Bronchial epithelial cell (primary cell): ENCODE results near the gene CRYBA2. TPM values are rescaled to one million over a fixed set of nuclear protein-coding genes. Genes with fewer than 3 reads are reported as not detected.

Experiments used
- DNase-seq: peaks from one replicate; pipeline ENCODE4 v3.0.0-alpha.2; 2010; ENCODE audit warnings: low read depth
- FAIRE-seq: peaks from 2 replicates; lab custom pipeline; 2011; peaks lifted over from hg19 to GRCh38; lab: Jason Lieb, UNC
- H3K27me3 ChIP-seq: 2 replicates; pipeline ENCODE4 v1.5.1; 2011; ENCODE audit warnings: low read length; ENCODE audit not compliant: control insufficient read depth, insufficient read depth
- H3K36me3 ChIP-seq: 2 replicates; pipeline ENCODE4 v1.5.1; 2011; ENCODE audit warnings: low read length; ENCODE audit not compliant: control insufficient read depth, insufficient read depth
- H3K4me3 ChIP-seq: 2 replicates; pipeline ENCODE4 v1.5.1; 2011; ENCODE audit warnings: mild to moderate bottlenecking, low read depth, low read length, control low read depth
- total RNA-seq: library from RNA; depleted of rRNA; stranded (reverse); fragments of >200 nt; gene quantifications from 2 replicates; pipeline ENCODE4 v1.2.1, GENCODE V29; 2014
- TF ChIP-seq, protein P1 (sequence below): IDR thresholded peaks from 2 replicates; pipeline ENCODE4 v1.5.1; 2011; ENCODE audit warnings: mild to moderate bottlenecking, moderate library complexity, low read length, control low read depth, inconsistent platforms; ENCODE audit not compliant: insufficient read depth, severe bottlenecking

CRYBA2 gene
- total RNA-seq, 1 donor from 2014 or later: not detected

DNA sequence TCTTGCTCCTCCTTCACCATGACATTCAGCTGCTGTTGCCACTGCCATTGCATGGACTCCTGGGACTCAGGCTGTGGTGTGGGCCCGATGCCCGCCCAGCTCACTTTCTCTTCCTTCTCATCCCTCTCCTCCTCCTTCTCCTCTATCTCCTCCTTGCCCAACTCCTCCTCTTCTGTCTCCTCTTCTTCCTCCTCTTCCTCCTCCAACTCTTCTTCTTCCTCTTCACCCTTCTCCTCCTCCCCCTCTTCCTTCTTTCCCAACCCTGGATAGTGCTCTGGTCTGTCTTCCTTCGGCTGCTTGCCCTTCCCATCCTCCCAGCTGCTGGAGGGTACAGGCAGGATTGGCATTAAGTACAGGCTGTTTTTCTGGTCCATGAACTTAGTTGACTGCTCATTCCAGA lies 10.8 kb upstream of the CRYBA2 start:
- TF ChIP-seq, protein P1, sequence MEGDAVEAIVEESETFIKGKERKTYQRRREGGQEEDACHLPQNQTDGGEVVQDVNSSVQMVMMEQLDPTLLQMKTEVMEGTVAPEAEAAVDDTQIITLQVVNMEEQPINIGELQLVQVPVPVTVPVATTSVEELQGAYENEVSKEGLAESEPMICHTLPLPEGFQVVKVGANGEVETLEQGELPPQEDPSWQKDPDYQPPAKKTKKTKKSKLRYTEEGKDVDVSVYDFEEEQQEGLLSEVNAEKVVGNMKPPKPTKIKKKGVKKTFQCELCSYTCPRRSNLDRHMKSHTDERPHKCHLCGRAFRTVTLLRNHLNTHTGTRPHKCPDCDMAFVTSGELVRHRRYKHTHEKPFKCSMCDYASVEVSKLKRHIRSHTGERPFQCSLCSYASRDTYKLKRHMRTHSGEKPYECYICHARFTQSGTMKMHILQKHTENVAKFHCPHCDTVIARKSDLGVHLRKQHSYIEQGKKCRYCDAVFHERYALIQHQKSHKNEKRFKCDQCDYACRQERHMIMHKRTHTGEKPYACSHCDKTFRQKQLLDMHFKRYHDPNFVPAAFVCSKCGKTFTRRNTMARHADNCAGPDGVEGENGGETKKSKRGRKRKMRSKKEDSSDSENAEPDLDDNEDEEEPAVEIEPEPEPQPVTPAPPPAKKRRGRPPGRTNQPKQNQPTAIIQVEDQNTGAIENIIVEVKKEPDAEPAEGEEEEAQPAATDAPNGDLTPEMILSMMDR: no peak
- FAIRE-seq (no peak), DNase-seq (no peak)
- H3K4me3 ChIP-seq: no peak overlapping the region
- peaks cover 9% of the 10 kb centered on the region for H3K27me3 ChIP-seq
- H3K36me3 ChIP-seq: no peaks in the 10 kb centered on the region

DNA sequence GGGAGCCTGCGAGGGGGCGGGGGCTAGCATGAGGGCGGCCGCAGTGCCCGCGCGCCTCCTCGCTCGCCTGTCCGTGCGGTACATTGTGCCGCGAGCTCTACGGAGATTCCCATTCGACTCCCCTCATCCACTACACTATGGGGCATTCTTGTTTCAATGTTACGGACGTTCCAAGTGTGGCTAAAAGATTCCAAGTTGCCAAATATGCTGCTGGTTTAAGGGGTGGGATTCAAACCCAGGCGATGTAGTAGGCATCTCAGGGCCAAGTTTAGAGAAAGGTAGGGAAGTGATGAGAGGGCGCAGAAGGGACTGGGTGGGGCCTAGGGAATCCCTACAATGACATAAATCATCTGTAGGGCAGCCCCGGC lies 10.0 kb upstream of the CRYBA2 start:
- FAIRE-seq (no peak), DNase-seq (no peak)
- Histone ChIP-seq H3K36me3 (no peaks in the 10 kb centered on the region), H3K4me3 (no peak overlapping the region), H3K27me3 (peaks cover 9% of the 10 kb centered on the region)
- TF ChIP-seq, protein P1: no peak

DNA sequence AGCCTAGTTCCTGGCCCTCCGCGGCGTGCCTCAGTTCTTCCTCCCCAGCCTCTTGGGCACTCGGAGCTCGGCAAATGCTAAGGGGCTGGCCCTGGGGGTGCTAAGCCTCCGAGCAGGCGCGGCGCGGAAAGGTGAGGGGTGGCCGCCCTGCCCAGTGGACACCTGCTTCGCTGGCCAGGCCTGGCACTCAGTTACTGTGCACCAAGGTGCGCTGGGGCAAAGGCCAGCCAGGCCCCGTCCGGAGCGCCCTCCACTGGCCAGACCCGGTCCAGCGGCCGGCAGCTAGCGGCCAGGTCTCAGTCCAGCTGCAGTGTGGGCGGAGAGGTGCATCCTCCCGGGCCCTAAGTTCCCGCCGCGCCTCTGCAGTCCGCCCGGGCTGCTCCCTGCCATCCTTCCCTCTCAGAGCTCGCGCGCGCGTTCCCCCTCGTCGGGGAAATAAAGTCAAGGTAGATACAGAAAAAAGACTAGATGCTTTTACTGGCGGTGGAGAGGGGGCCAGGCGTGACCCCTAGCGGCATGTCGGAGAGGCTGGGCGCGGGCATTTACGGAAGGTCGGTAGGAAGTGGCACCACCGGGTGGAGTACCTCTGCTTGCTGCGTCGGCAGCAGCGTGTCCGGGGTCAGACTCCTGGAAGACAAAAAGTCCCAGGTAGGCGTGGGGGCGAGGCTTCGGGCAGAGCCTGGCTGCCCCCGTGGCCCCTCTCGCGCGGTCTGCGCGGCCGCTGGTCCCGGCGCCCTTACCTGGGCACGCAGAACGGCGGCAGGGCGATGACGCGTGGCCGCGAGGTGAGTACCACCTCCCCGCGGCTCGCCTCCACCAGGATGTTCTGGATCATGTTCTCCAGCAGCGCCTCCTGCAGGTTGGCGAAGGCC lies 9.4 kb upstream of the CRYBA2 start:
- peak; percentile 48 for DNase-seq
- no peak for FAIRE-seq
- Histone ChIP-seq H3K4me3 (peak overlapping the region; percentile 25), H3K27me3 (peaks cover 9% of the 10 kb centered on the region), H3K36me3 (no peaks in the 10 kb centered on the region)
- TF ChIP-seq, protein P1: peak; percentile 75

DNA sequence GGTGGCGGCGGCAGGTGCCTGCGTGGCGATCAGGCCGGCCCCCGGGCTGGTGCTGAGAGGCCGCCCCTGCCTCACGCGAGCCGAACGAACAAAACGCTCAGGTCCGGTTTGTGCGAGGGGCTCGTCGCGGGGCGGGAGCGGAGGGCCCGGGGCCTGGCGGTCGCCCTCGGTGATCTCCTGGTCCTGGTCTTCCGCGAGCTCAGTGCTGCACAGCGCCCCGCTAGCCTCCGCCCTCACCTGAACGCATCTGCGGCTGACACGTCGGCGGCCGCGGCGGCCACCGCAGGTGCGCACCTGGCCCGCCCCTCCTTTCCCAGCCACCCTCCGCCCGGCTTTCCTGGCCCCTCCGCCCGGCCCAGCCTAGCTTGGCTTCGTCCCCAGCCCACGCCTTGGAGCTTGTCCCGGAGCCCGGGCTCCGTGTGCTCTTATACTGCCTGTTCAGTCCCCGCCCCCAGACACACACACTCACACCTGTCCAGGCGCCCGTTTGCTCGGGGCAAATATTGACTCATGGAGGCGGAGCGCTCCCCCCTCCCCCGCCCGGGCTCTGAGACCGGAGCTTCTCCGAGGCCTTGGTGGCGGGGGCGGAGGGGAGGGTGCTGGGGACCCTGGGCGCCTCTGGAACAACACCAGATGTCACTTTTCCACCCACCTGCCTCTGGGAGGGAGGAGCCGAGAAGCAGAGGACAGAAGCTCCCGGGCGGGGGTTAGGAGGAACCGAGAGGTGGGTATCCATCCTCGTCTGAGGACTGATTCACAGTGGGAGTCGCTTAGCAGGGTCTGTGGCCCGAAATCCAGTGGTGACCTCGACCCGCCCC lies 8.6 kb upstream of the CRYBA2 start:
- Histone ChIP-seq H3K36me3 (no peaks in the 10 kb centered on the region), H3K27me3 (peaks cover 9% of the 10 kb centered on the region), H3K4me3 (peak overlapping the region; percentile 25)
- peak; percentile 76 for DNase-seq
- TF ChIP-seq, protein P1: no peak
- FAIRE-seq: no peak

DNA sequence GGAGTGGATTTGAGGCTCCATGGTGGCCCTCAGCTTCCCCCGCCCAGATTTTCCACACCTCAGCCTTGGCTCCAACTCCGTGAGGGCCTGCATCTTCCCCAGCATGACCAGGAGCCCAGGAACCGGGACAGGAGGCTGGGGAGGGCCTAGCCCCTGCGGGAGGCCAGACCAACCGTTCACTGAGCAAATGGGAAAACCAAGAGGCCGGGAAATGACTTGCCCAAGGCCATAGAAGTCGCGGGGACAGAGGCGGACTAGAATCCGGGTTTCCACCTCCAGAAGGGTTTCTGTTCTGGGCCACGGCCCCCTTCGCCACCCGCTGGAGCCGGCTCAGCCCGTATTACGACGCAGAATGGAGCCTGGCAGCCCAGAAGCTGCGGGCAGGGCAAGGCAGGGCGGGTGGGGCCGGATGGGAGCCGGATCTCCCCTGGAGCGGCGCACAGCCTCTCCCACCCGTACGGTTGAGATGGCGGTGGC lies 7.9 kb upstream of the CRYBA2 start:
- DNase-seq: no peak
- Histone ChIP-seq H3K36me3 (no peaks in the 10 kb centered on the region), H3K4me3 (peak overlapping the region; percentile 25), H3K27me3 (peaks cover 11% of the 10 kb centered on the region)
- FAIRE-seq: no peak
- TF ChIP-seq, protein P1: no peak
